ENCODE measurements around the gene SDK1.

DNA sequence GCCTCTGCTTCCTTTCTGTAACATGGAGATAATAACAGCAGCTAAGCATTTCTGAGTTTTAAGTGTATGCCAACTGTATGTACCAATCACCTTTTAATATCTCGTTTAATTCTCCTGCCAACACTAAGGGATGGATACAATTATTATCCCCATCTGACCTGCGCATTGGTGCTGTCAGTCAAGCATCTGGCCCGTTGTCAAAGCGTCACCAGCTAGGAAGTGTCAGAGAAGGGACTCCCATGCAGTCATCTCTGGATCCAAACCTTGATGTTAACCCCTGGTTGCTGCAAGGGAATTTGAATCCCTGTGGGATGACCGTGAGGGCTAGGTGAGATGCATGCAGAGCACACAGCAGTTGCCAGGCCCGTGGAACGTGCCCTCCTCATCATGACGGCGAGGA, 506.8 kb downstream of the SDK1 start:
- TF ChIP-seq, protein P1, sequence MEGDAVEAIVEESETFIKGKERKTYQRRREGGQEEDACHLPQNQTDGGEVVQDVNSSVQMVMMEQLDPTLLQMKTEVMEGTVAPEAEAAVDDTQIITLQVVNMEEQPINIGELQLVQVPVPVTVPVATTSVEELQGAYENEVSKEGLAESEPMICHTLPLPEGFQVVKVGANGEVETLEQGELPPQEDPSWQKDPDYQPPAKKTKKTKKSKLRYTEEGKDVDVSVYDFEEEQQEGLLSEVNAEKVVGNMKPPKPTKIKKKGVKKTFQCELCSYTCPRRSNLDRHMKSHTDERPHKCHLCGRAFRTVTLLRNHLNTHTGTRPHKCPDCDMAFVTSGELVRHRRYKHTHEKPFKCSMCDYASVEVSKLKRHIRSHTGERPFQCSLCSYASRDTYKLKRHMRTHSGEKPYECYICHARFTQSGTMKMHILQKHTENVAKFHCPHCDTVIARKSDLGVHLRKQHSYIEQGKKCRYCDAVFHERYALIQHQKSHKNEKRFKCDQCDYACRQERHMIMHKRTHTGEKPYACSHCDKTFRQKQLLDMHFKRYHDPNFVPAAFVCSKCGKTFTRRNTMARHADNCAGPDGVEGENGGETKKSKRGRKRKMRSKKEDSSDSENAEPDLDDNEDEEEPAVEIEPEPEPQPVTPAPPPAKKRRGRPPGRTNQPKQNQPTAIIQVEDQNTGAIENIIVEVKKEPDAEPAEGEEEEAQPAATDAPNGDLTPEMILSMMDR (IDR thresholded peaks at IDR 0.05): no peak
- no peak for TF ChIP-seq POLR2A (IDR thresholded peaks at IDR 0.05)
- TF ChIP-seq POLR2AphosphoS5 (IDR thresholded peaks at IDR 0.05; ENCODE audit: insufficient read depth in 1 of 2, low read depth in 1 of 2): no peak

Measured in vagina (tissue), 2 donors.